Measurements from ENCODE around the gene DPPA2.

DNA sequence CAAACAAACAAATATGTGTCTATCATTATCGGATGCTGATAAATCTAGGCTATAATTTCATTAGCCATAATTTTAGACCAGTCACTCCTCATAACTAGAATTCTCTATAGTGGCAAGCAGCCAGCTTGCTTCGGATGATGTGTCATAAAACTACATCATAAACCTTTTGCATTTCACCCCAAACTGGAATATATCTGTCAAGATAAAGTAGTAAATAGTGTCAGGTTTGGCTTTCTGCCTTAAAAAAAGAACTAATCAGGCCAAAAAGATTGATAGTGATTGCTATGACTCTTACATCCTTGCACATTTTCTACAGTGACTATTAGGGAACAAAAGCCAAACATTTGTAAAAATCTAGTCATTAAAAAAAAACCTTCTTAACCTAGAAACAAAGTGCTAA lies 51.0 kb downstream of the DPPA2 start:
- no peak for TF ChIP-seq CTCF (IDR thresholded peaks at IDR 0.05)
- no peak for TF ChIP-seq POLR2A (IDR thresholded peaks at IDR 0.05)
